ENCODE measurements around the gene RAB11A. TPM values are rescaled to one million over a fixed set of nuclear protein-coding genes. Genes with fewer than 3 reads are reported as not detected.

RAB11A gene
- total and polyA plus RNA-seq, 2 donors (not counting 1 experiment from before 2014, with no cell fraction given), result 83.2 to 126 TPM

DNA sequence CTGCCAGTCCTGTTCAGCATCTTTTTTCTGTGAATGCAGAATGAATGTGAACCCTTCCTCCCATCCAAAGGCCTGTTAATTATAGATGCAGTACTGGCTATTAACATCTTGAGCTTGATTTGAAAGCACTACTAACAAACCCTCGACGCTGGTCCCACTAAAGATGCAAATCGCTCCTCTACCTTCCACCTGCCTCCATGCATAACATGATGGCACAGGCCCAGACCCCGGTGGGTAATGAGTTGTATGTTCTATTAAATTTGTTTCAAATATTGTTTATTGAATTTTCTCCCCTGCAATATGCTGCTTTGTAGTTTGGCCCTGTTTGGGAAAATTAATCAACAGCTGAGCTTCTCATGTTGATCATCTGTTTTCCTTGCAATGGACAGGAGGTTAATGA is 69.3 kb downstream of the RAB11A start:
- CTCF ChIA-PET, result interaction anchor here (1.2 kb wide), 1 partner anchor 11 kb away, joined by 3 read pairs; no protein-coding TSS in a partner anchor

More for the DNA sequence above, 69.3 kb downstream of the RAB11A start:
- Histone ChIP-seq H3K36me3 (replicated peaks in 1 of 2; ENCODE audit: control extremely low read depth in 1 of 2, control insufficient read depth in 1 of 2, extremely low read depth in 1 of 2, insufficient read depth in 2 of 2, low read length in 1 of 2) (no peaks in the 10 kb centered on the region), H3K9me3 (ENCODE audit: control extremely low read depth in 1 of 3, control insufficient read depth in 2 of 3, insufficient read depth in 1 of 3, low read length in 2 of 3) (no peaks in the 10 kb centered on the region), H3K4me1 (ENCODE audit: control insufficient read depth in 2 of 2, insufficient read depth in 2 of 2, low read length in 2 of 2) (no peaks in the 10 kb centered on the region), H3K27me3 (replicated peaks in 1 of 4; ENCODE audit: control extremely low read depth in 1 of 4, control insufficient read depth in 3 of 4, insufficient read depth in 4 of 4, low read length in 3 of 4) (no peaks in the 10 kb centered on the region), H3K27ac (ENCODE audit: low read length in 2 of 2) (no peak overlapping the region), H3K4me3 (ENCODE audit: control extremely low read depth in 1 of 5, extremely low read depth in 1 of 5, insufficient read depth in 1 of 5, low read depth in 2 of 5, low read length in 4 of 5) (no peak overlapping the region), H4K20me1 (ENCODE audit: control insufficient read depth, insufficient read depth, low read length, poor library complexity, severe bottlenecking) (no peaks in the 10 kb centered on the region), H3K9ac (ENCODE audit: low read length) (no peak overlapping the region), H3K4me2 (replicated peaks; ENCODE audit: low read depth, low read length, poor library complexity, severe bottlenecking) (no peak overlapping the region), H2AFZ (ENCODE audit: insufficient read depth, low read depth, low read length, poor library complexity, severe bottlenecking) (no peak overlapping the region), H3K79me2 (ENCODE audit: control insufficient read depth, insufficient read depth, low read length) (no peaks in the 10 kb centered on the region)
- H3K27ac Mint-ChIP-seq, result no peak overlapping the region
- WGBS (ENCODE audit: insufficient coverage), result no CpG with 5 or more reads among the region's 4 CpGs
- ATAC-seq (ENCODE audit: low read depth), result no peak
- no peaks in the 10 kb centered on the region for H3K9me3 Mint-ChIP-seq (ENCODE audit: insufficient read depth)
- DNase-seq, result no peak
- no peak overlapping the region for H3K4me3 Mint-ChIP-seq
- no peaks in the 10 kb centered on the region for H3K27me3 Mint-ChIP-seq
- TF ChIP-seq EZH2 (IDR thresholded peaks at IDR 0.05; ENCODE audit: borderline replicate concordance, insufficient read depth, low read depth, low read length, poor library complexity, severe bottlenecking) (no peak), CTCF (IDR thresholded peaks at IDR 0.05) (no peak)
- no peaks in the 10 kb centered on the region for H3K4me1 Mint-ChIP-seq
- intact Hi-C loops (cut with micrococcal nuclease), result no loop called here
- POLR2A ChIA-PET, result no interaction called here
